Stimulated activated CD4-positive, alpha-beta T cell treated with anti-CD3 and anti-CD28 coated beads, Interleukin-12 subunit alpha, Interleukin-12 subunit beta, amount 100 ng/mL, for 4 hours (primary cell): ENCODE measurements around the gene CNBP.
"Not testable (repeated sequence)": the region's sequence is repeated elsewhere in the genome, so short reads cannot be mapped to it uniquely, and the experiment has no call there.

ENCODE experiments used
- DNase-seq: peaks from one replicate; pipeline ENCODE4 v3.0.0-alpha.2; 2020

Gene CNBP

DNA sequence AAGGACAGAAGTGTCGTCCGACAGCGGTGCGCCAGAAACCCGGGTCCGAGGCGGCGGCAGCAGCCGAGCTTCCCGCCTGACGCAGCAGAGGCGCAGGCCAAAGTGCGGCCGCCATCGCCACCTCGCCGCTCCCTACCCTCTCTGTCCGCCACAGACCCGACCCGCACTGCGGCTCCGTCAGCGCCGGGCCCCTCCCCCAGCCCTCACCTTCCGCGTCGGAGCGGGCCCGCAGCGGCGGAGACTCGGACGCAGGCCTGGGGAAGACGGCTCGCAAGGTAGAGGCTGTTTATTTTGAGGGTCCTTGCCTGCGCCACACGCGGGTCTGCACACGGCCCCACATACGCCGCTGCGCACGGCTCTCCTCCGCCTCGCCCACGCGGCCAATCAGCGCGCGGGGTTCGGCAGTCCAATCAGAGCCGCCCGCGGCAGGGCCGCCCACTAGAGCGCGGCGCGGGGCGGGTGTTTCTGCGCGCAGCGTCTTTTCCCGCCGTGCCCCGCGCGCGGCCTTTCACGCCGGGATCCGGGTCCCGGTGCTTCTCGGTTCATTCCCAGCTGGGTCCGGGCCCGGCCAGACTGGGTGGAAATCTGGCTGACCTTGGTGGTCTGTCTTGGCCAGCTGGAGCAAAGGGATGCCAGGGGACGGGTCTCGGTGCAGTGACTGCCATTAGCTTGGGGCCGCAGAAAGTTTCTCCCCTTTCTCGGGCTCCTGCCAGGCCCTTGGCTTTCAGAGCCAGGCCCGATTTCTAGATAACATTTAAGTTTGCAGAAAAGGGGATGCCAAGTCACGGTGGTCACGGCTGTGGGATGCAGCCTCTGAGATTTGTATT is at the start of gene CNBP:
CNBP (minus strand) TSS at position 328 of the 827 bp plus-strand sequence. CDS start 12,139 bp downstream, outside the sequence.
- DNase-seq = peak; percentile 89

DNA sequence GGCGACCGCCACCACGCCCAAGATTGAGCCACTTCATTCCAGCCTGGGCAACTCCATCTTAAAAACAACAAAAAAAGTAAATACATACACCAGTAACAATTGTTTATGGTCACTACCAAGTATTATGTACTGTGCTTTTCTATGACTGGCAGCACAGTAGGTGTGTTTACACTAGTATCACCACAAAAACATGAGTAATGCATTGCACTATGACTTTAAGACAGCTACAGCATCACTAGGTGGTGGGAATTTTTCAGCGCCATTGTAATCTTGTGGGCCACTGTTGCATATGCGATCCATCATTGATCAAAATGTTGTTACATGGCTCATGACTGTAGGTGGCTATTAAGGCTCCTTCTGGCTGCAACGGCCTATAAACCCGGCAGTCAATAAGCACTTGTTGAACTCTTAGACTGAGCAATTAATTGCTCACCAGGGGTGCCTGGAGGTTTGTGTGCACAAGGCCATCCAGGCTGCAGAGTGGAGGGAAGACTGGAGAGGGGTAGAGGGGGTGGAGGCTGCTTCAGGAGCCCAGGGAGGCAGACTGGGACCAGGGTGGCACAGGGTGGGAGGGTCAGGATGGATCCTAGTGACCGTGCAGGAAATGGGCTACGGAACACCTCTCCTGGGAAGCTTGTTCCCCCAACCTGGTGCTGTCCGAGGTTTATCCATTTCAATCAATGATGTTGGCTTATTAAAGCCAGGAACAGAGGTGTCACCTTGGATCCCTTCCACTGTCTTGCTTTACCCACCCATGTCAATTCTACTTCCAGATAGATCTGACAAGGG is 47.8 kb upstream of the CNBP start:
- DNase-seq = no peak

DNA sequence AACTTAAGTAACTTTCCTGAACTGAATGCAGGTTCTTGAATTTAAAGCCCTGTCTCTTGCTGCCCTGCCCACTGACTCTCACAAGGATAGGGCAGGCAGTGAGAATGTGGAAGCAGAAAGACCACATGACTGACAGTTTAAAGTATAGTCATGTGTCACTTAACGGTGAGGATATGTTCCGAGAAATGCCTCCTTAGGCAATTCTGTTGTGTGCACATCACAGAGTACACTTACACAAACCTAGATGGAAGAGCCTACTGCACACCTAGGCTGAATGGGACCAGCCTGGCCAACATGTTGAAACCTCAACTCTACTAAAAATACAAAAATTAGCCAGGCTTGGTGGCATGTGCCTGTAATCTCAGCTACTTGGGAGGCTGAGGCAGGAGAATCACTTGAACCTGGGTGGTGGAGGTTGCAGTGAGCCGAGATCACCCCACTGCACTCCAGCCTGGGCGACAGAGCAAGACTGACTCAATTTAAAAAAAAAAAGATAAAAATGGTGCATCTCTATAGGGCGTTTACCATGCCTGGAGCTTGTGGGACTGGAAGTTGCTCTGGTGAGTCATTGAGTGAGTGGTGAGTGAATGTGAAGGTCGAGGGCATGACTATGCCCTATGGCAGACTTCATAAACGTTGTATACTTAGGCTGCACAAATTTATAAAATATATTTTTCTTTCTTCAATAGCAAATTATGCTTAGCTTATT is 46.8 kb upstream of the CNBP start:
- DNase-seq = no peak

DNA sequence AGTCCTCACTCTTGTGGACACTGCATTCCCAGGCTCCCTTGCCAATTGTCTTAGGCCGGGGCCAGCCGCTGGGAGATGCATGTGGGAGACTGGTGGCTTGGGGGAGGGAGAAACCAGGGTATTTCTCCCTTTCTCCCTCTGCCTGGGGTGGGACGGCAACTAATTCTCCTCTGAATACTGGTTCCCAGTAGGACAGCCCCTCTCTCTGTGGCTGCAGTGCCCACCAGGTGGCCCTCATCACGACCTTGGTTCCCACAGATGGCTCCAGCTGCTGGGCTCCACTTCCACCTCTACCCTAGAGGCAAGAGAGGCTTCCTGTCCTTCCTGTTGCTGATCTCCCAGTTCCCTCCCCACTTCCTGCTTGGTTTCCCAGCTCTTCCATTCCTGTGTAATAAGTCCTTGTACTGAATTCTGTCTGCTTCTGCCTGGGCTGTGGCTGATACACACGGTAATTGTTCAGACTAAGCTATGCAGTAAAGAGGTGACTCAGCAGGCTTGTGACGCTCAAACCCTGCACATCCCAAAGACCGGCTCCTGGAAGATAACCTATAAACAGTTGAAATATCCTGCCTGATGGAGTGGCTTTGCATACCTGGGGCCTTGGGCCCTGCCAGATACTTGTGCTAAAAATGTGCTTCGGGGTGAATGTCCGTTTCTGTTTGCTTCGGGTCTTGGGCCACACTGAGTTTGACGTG is 45.3 kb upstream of the CNBP start:
- no peak for DNase-seq

DNA sequence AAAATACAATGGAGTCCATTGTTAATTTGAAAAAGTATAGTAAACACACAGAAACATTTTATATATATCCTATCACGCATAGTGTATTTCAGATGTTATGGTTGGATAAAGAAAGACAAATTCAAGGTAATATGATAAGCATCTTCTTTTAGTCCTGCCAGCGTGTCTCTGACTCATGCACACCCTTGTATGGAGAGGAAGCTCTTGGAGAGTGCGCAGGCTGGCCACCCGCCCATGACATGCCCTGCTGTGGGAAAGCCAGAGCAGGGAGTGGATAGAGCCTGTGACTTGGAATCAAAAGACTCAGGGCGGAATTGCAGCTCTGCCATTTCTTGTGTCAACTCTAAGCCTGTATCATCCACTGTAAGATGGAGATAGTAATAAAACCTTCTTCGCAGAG is 42.7 kb upstream of the CNBP start:
- no peak for DNase-seq

DNA sequence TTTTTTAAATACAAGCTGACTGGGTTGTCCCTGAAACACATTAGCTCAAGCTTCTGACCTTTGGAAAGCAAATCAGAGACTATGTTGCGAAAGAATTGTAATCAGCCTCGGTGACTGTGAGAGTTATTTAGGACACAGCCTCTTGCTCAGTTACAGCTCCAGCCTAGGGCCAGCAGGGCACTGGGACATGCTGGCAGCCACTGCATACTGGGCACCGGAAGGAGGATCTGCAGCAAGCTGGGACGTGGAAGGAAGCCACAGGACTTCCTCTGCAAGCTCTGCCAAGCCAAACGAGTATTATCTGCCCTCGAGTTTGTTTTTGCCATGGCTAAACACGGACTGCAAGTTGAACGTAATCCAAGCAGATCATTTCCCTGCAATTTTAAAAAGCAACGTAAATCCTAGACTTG is 41.3 kb upstream of the CNBP start:
- no peak for DNase-seq

DNA sequence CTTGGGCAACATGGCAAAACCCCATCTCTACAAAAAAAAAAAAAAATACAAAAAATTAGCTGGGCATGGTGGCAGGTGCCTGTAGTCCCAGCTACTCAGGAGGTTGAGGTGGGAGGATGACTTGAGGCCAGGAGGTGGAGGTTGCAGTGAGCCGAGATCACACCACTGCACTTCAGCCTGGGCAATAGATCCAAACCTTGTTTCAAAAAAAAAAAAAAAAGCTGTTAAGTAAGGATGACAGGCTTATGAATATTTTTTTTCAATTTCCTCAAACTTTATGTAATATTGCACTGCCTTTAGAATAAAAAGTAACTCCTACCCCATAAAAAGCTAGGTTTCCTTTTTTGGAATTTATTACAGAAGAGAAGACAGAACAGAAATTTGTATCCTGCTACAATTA is 40.7 kb upstream of the CNBP start:
- DNase-seq = not testable (repeated sequence)

DNA sequence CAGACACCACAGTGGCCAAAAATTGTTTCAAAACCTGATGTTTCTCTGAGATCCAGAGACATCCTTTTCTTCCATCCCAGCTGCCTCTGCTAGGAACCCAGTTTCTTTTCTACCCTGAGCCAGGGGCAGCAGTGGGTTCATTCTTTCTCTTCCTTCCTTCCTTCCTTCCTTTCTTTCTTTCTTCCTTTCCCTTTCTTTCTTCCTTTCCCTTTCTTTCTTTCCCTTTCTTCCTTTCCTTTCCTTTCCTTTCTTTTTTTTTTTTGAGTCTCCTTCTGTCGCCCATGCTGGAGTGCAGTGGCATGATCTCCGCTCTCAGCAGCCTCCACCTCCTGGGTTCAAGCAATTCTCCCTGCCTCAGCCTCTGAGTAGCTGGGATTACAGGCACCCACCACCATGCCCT is 35.0 kb upstream of the CNBP start:
- no peak for DNase-seq

DNA sequence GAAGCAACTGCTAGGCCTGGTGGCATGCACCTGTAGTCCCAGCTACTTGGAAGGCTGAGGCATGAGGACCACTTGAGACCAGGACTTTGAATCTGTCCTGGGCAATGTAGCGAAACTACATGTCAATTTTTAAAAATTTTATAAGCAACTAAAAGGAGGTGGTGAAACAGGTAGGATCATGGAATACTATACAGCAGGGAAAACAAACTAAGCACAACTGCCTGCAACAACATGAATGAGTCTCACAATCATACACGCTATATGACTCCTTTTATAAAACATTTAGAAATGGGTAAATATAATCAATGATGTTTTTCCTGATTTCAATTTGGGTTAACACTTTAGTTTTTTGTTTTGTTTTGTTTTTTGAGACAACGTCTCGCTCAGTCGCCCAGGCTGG is 29.5 kb upstream of the CNBP start:
- DNase-seq = no peak

DNA sequence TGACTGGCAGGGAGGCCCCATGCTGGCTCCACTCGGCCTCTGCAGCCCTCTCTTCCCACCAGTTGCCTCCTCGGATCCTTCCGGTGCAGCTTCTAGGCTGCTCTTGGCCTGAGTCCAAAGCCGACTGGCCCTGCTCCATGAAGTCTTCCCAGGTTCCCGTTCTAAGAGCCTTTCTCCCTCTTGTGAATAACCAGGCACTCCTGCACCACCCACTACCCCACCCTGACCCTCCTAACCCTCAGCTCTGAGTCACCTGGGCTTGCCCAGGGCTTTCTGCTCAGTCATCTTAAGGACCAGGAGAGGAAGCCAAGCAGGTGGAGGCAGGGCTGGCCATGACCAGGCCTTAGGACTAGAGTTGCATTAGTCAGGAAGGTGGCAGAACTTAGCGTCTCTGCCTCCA is 28.1 kb upstream of the CNBP start:
- DNase-seq = no peak

DNA sequence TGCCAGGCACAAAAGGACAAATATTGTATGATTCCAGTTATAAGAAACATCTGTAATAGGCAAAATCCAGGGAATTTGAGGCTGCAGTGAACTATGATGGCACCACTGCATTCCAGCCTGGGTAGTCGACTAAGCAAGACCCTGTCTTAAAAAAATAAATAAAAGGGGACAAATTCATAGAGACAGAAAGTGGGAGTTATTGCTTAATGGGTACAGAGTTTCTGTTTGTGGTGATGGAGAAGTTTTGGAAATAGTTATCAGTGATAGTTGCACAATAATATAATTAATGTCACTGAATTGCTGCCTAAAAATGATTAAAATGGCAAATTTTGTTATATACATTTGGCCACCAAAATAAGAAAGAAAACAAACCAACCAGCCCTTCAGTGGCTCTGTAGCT is 27.6 kb upstream of the CNBP start:
- DNase-seq = no peak

DNA sequence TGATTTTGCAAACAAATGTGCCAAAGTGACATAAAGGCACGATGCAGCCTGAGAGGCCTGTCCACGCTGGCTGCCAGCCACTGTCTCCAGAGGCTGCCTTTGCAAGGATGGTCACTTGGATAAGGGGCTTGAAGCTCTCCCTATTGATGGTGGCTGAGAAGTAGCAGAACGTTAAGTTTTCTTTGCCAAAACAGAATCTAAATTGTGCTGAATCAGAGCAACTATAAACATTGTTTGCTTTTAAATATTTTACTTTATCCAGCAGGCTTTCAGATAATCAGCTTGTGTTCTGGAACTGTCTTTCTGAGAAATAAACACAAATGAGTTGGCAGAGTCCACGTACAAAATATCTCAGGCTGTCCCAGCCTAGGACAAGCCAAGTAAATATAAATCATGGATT is 23.8 kb upstream of the CNBP start:
- no peak for DNase-seq

DNA sequence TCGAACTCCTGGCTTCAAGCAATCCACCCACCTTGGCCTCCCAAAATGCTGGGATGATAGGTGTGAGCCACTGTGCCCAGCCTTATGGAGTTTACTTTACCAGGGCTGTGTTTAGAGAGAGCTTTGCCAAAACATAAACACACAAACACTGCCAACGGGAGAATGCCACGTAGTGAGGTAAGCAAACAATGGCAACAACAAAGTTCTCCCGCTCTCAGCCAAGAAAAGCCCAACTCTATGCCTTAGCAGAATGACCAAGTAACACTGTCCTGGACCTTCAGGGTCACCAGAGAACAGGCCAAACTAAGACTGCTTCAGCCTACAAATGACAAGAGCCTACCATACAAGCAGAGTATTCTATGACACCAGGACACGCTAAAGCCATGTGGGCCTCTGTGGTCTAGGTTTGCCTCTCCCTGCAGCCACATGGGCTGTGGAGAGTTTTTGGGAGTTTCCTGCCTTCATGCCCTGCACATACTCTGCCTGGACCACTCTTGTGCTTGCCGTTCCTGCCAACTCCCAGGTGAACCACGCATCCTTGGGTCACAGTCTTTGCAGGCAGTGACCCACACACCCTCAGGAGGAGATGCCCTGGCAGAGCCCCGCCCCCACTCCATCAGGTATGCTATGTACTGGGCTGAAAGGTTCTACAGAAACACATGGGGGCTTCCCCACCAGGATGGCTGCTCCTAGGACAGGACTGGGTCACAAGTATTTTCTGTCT is 21.6 kb upstream of the CNBP start:
- no peak for DNase-seq

DNA sequence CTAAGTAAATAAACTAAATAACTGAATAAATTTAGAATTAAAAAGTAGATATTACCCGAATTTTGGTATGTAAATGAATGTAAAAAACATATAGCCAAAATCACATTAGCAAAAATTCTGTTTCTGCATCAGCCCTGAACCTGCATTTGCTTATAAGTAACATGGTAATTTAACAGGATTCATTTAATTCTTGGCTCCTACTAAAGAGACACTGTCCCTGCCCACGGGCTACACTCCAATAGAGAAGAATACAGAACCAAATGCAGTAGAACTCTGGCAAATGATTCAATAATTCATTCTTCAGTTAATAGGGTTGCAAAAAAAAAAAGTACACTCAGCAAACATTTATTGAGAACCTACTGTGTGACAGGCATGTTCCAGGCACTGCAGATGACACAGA is 20.8 kb upstream of the CNBP start:
- DNase-seq = no peak

DNA sequence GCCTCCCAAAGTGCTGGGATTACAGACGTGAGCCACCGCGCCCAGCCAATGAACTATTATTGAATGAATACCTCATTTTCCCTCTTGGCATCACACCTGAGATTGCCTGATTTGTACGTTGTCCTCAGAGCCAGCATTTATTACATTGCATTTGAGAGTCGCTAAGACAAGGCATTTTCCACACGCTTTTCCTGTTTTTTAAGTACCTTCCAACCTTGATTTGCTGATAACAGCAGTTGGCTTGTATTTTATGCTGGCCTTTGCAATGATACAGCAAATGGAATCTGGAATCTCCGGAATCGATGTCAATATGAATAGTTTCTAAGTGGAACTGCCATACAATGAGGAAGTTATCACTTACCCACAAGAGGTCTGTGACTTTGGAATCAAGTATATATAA is 15.7 kb upstream of the CNBP start:
- no peak for DNase-seq

DNA sequence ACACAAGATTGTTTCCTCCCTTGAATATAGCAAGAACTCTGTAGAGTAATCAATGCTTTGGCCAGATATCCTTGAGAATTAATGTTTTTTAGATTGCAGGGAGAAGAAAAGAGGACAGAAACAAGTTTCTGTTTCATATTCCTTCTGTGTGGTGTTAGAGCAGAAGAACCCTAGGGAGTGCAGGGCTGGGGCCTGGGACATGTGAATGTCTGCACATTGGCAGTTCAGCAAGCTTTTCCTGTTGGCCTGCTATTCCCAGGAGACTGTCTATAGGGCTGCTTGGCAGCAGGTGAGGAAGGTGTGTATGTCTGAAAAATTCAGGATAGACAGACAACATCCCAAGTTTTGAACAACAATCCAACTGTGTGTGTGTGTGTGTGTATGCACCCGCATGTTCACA is 13.6 kb upstream of the CNBP start:
- no peak for DNase-seq

DNA sequence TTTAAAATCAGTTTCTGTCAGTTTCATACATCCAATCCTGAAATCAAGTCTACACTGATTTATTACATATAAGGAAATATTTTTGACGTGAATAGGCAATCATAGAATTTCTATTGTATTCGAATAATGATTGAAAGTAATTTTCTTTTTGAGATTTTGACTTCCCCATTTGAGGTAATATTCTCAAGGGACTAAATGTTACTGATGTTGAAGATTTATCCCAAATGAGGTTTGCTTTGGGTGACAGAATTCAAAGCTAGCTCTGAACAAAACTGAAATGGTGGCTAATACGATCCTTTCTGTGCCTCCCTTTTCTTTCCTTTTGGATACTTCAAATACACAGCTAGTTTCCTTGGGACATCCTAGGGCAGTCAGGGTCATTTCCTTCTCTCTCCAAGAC is 12.9 kb upstream of the CNBP start:
- DNase-seq = no peak

DNA sequence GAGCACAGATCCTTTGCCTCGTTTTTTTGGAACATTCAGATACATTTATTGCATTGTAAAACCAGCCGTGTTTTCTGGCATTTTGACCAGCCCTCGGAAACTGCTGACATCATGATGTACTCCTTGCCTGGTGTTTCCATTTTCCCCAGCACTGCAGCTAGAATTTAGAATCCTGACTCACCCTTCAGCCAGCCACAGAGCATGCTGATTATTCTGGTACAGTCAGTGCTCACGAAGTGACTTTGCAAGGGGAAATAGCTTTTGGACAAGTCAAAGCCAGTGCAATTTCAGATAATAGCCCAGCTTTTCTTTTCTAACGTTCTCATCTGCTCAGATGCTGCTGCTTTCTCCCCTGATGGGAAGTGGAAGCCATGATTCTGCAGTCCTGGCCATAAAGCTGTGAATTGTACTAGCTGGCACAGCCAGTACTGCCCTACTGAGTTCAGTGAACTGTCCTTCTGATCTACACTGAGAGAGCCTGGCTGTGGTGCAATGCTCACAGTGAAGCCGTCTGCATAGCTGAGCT is 12.1 kb upstream of the CNBP start:
- DNase-seq = no peak

DNA sequence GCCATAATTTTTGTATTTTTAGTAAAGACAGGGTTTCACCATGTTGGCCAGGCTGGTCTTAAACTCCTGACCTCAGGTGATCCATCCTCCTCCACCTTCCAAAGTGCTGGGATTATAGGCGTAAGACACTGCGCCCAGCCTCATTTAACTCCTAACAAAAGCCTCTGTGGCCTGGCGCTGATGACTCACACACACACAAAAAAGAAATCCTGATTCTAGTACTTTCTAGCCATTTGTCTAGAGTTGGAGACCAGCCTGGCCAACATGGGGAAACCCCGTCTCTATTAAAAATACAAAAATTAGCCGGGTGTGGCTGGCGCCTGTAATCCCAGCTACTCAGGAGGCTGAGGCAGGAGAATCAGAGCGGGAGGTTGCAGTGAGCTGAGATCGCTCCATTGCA is 6.1 kb upstream of the CNBP start:
- DNase-seq = not testable (repeated sequence)

DNA sequence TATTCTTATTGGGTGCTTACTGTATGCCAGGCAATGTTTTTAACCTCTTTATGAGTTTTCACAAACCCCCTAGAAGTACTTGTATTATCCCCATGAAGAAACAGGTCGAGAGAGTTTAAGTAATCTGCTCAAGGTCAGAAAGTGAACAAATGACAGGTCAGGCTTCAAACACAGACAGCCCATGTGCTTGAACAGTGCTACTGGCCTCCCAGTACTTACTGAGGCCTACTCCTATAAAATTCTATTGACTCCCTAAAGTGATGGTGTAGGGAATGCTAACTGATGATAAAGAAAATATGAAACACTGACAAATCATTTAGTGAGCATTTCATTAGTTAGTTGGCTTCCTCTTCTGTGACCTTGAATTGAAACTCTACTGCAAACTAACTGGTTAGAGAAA is 4.2 kb upstream of the CNBP start:
- DNase-seq = no peak

DNA sequence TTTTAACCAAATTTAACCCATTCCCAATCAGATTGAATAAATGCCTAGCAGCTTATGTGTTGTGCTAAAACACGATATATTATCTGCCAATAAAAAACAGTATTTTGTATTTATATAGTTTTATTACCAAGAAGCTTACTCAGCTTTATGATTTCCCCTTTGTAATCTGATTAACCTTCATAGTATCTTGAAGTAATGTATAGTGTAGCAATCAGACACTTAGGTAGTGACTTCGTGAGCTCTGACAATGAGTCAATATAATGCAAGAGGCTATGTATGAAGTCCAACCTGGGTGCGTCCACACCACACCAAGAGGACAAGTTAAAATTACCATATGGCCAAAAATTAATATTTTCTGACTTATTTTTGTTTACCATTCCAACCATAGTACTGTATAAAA is 2.1 kb upstream of the CNBP start:
- DNase-seq = no peak
